ENCODE results near the gene BCL2. TPM values are rescaled to one million over a fixed set of nuclear protein-coding genes. Genes with fewer than 3 reads are reported as not detected.

The BCL2 gene
- total RNA-seq: 0.98 and 2.7 TPM in 2 replicates

GRCh38 chr18:63319383-63320122, at the start of gene BCL2:
Gene BCL2, minus strand, starts transcription at chr18:63319769.

GRCh38 chr18:63367053-63367953, 47.7 kb upstream of the BCL2 start, which contains the start of gene KDSR:
Gene KDSR, minus strand, starts transcription at chr18:63367206. Its CDS starts 88 bp downstream, at chr18:63367118.

Small RNA genes lying within 50 kb of the gene (small RNA-seq; reads per million reads assigned to genes)
- not detected for gene AC022726.1

Other genes with a start within 250 kb of the BCL2 start
- 20.9 and 24.1 TPM in 2 replicates for gene KDSR, start 47.4 kb upstream of the BCL2 start, total RNA-seq
- gene VPS4B, start 102.7 kb upstream of the BCL2 start, total RNA-seq: 36.9 and 47.4 TPM in 2 replicates
- gene SERPINB5, start 157.2 kb upstream of the BCL2 start, total RNA-seq: not detected in 2 replicates
- not detected in 2 replicates for gene SERPINB12, start 222.6 kb upstream of the BCL2 start, total RNA-seq